ENCODE data around the gene CRLF1. TPM values are rescaled to one million over a fixed set of nuclear protein-coding genes. Genes with fewer than 3 reads are reported as not detected.

The CRLF1 gene
- total RNA-seq, 1 experiment from 2014 or later = 16.2 TPM

DNA sequence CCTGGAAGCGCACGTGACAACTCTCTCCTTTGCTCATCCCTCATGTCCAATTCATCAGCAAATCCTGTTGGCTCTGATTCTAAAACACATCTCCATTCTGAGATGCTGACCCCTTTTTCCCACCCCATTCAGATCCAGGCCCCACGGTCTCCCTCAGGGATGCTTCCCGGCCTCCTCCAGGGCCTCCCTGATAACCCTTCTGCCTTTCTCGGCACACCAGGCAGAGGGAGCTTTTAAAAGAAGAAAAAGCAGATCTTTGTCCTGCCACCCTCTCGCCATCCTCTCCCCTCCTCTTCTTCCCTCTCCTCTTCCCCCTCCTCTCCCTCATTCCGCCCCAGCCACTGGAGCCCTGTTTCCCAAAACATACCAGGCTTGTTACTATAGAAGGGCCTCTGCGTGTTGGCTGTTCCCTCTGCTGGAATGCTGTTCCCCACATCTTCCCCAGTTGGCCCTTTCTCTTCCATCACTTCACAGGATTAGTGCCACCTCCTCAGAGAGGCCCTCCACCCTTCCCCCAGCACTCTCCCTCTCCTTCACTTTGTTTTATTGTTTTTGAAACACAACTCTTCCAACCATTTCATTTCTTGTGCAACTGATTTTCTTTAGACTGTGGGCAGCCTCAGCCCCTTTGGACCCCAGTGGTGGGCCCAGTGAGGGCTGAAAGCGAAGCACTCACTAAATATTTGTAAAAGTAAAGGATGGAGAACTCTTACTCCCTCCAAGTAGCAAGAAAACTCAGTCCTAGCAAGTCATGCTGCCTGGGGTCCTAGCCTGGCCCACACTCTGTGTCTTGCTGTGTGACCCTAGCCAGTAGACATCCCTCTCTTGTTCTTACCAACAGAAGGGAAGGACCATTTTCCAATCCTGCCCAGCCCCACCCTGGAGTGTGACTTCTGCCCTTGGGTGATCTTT lies 2.5 kb upstream of the CRLF1 start:
- Histone ChIP-seq H3K23me2 (ENCODE audit: insufficient read length, low read depth, low read length, poor library complexity, severe bottlenecking) (peaks cover 30% of the 10 kb centered on the region), H3K18ac (ENCODE audit: insufficient read length, low read depth, low read length) (no peak overlapping the region), H3K9me3 (ENCODE audit: control insufficient read depth, low read depth, low read length) (no peaks in the 10 kb centered on the region), H4K91ac (ENCODE audit: insufficient read length, low read depth, low read length) (no peak overlapping the region), H3K56ac (ENCODE audit: insufficient read length, low read depth, low read length) (no peak overlapping the region), H3K27me3 (ENCODE audit: insufficient read depth, low read length) (peaks cover 81% of the 10 kb centered on the region), H3K14ac (ENCODE audit: insufficient read depth, low read length) (no peak overlapping the region), H4K20me1 (ENCODE audit: control insufficient read depth, insufficient read depth, insufficient read length) (no peaks in the 10 kb centered on the region), H2AFZ (ENCODE audit: low read length) (no peak overlapping the region), H2BK5ac (ENCODE audit: insufficient read length, low read length) (no peak overlapping the region), H2BK15ac (ENCODE audit: low read depth, low read length) (no peak overlapping the region), H3K4me2 (ENCODE audit: insufficient read depth, insufficient read length, low read length) (no peak overlapping the region), H3K4ac (ENCODE audit: low read depth, low read length) (no peak overlapping the region), H2BK20ac (ENCODE audit: low read depth, low read length, poor library complexity, severe bottlenecking) (no peak overlapping the region), H3K4me1 (ENCODE audit: insufficient read depth, low read length) (peaks cover 17% of the 10 kb centered on the region), H2BK12ac (ENCODE audit: insufficient read length, low read depth, low read length) (no peak overlapping the region), H3K79me1 (ENCODE audit: insufficient read depth, low read depth, low read length, poor library complexity, severe bottlenecking) (no peaks in the 10 kb centered on the region), H2AK5ac (ENCODE audit: insufficient read length, low read length) (no peak overlapping the region), H3K79me2 (ENCODE audit: insufficient read depth, low read length) (no peaks in the 10 kb centered on the region), H3K9ac (ENCODE audit: extremely low read depth, insufficient read length, low read length) (no peak overlapping the region), H4K8ac (replicated peaks; ENCODE audit: insufficient read length, low read depth, low read length) (no peak overlapping the region), H4K5ac (ENCODE audit: insufficient read length, low read depth, low read length) (no peak overlapping the region), H3K23ac (ENCODE audit: insufficient read length, low read depth, low read length) (no peak overlapping the region), H3T11ph (ENCODE audit: low read length) (no peak overlapping the region), H2BK120ac (ENCODE audit: low read depth, low read length, poor library complexity, severe bottlenecking) (no peak overlapping the region), H3K27ac (ENCODE audit: insufficient read length, low read depth, low read length) (no peak overlapping the region)
- H3K36me3 Mint-ChIP-seq (ENCODE audit: insufficient read depth in 1 of 3, low read depth in 3 of 3) = peaks cover 0 to 2% (median 0%) of the 10 kb centered on the region in 3 experiments; a peak in 2 of 7 replicates
- peak overlapping the region in 1 of 2 experiments; percentile 24; a peak in 4 of 5 replicates for H3K4me3 Mint-ChIP-seq
- no peak overlapping the region for H3K27ac Mint-ChIP-seq
- peaks cover 44 to 64% of the 10 kb centered on the region in 2 experiments for H3K4me1 Mint-ChIP-seq
- TF ChIP-seq, protein P1, sequence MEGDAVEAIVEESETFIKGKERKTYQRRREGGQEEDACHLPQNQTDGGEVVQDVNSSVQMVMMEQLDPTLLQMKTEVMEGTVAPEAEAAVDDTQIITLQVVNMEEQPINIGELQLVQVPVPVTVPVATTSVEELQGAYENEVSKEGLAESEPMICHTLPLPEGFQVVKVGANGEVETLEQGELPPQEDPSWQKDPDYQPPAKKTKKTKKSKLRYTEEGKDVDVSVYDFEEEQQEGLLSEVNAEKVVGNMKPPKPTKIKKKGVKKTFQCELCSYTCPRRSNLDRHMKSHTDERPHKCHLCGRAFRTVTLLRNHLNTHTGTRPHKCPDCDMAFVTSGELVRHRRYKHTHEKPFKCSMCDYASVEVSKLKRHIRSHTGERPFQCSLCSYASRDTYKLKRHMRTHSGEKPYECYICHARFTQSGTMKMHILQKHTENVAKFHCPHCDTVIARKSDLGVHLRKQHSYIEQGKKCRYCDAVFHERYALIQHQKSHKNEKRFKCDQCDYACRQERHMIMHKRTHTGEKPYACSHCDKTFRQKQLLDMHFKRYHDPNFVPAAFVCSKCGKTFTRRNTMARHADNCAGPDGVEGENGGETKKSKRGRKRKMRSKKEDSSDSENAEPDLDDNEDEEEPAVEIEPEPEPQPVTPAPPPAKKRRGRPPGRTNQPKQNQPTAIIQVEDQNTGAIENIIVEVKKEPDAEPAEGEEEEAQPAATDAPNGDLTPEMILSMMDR (conservative IDR thresholded peaks at IDR 0.05) = no peak
- no peak for DNase-seq
- WGBS (ENCODE audit: extremely low coverage, insufficient read length, low lambda C conversion rate) = no CpG with 5 or more reads among the region's 9 CpGs
- H3K9me3 Mint-ChIP-seq = peaks cover 0 to 2% of the 10 kb centered on the region in 2 experiments; a peak in 2 of 5 replicates
- peaks cover 86% of the 10 kb centered on the region for H3K27me3 Mint-ChIP-seq (ENCODE audit: low read depth)

Measured in H9 (cell line).